Measurements from ENCODE around the gene PHTF2.

The PHTF2 gene

GRCh38 chr7:77908664-77909063 is 110.1 kb downstream of the PHTF2 start:
- no peak for DNase-seq (ENCODE audit: extremely low read depth, low read depth)
- TF ChIP-seq CTCF (IDR thresholded peaks at IDR 0.05; ENCODE audit: low read depth, low read length) = no peak

DNA sequence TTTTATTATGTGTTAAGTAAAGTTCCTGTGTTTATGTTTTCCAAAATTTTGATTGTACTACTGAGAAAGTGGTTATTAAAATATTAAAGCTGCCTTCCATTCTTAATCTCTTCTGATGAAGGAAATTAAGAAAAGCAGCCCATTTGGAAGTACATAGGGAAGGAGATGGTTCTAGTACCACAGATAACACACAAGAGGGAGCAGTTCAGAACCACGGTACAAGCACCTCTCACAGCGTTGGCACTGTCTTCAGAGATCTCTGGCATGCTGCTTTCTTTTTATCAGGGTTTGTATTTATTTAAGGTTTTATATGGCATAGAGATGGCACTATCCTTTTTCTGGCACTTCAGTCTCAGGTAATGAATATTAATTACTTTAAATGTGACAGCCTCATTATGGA is 111.6 kb downstream of the PHTF2 start:
- DNase-seq (ENCODE audit: extremely low read depth, low read depth) = no peak
- no peak for TF ChIP-seq CTCF (IDR thresholded peaks at IDR 0.05; ENCODE audit: low read depth, low read length)

DNA sequence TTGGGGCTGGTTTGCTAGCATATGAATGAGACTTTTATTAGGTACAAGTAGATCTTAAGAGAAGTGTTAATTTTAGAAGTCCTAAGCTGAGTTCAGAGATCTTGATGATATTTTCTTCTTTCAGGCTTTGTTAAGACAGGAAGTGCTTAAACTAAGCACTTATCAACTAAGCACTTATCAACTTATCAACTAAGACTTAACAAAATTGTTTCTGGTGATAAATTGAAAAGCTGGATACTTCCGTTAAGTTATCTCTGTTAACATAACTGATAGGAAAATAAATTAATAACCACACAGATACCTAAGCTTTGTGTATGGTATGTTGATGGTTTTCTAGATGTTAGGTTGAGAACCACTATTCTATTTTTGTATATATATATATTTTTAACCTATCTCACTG is 113.7 kb downstream of the PHTF2 start:
- no peak for DNase-seq (ENCODE audit: extremely low read depth, low read depth)
- TF ChIP-seq CTCF (IDR thresholded peaks at IDR 0.05; ENCODE audit: low read depth, low read length) = no peak

DNA sequence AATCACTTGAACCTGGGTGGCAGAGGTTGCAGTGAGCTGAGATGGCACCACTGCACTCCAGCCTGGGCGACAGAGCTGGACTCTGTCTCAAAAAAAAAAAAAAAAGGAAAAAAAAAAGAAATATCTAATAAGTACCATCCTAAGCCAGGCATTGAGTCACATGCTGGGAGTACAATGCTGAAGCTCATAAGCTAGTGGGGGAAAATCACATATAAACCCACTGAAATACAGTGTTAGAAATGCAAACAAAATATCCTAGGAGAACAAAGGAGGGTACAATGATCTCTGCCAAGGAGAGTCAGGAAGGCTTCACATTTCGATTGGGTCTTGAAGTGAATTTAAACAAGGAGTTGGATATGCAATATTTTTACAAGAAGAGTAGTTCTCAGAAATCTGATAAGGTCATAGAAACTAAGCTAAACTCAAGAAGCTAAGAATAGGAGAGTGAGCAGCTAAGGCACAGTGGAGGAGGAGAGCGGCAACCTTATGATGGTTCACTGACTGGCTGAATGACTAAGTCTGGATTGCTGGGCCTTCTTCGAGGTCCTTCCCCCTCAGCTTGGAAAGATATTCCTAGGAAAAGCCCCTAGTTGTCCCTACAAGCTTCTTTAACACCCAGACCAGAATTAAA is 115.5 kb downstream of the PHTF2 start:
- DNase-seq (ENCODE audit: extremely low read depth, low read depth) = peak; percentile 20
- no peak for TF ChIP-seq CTCF (IDR thresholded peaks at IDR 0.05; ENCODE audit: low read depth, low read length)

- TF ChIP-seq CTCF (IDR thresholded peaks at IDR 0.05; ENCODE audit: low read depth, low read length) = no peak
- no peak for DNase-seq (ENCODE audit: extremely low read depth, low read depth)
Observed at GRCh38 chr7:77917500-77918262, 119.1 kb downstream of the PHTF2 start.

DNA sequence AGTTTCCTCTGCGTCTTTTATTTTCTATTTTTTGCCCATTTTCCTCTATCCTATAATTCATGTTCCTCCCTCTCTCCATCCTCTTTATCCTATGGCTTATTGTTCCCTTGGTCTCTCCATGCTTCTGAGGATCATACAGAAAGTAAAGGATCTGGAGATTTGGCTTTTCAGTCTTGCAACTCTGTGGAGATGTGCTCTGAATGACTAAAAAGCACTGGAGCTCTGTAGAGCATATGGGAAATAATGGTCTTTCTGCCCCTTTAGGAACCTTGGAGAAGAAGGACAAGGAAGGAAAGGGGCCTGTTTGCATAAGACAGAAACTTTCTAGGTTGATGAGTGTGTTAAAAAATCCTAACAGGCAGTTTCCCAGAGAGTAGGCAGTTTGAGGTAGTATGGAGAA is 120.1 kb downstream of the PHTF2 start:
- TF ChIP-seq CTCF (IDR thresholded peaks at IDR 0.05; ENCODE audit: low read depth, low read length) = no peak
- no peak for DNase-seq (ENCODE audit: extremely low read depth, low read depth)

DNA sequence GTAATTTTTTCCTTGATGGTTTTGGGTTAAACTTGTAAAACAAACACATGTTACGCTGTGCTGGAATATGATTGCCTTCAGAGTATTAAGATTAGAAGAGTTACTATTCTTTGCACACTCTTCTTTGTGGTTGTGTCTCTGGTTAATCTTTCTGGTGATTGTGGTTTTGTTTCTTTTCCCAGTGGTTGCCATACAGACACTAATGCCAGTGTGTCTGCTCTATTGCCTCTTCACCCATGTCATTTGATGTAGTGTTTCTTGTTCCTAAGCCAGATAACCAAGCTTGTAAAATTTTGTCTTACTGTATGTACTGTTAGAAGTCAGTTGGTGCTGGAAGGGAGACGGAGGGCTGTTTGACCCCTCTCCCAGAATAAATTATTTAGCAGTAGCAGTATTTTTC is 124.8 kb downstream of the PHTF2 start:
- no peak for TF ChIP-seq CTCF (IDR thresholded peaks at IDR 0.05; ENCODE audit: low read depth, low read length)
- no peak for DNase-seq (ENCODE audit: extremely low read depth, low read depth)

All from AG09319 (cell line).